C4-2B (cell line): ENCODE results near the gene WNT2.

ENCODE experiments used
- H3K27ac ChIP-seq: fragments of 450-650 bp; 2 replicates; pipeline ENCODE4 v1.5.1; 2017
- ZFX ChIP-seq: fragments of 450-650 bp; IDR thresholded peaks from 2 replicates; pipeline ENCODE4 v1.6.1; 2017
- TF ChIP-seq, protein P1 (sequence below): fragments of 450-650 bp; conservative IDR thresholded peaks from 2 replicates; pipeline ENCODE4 v1.5.1; 2017; ENCODE audit warnings: mild to moderate bottlenecking

Gene WNT2

DNA sequence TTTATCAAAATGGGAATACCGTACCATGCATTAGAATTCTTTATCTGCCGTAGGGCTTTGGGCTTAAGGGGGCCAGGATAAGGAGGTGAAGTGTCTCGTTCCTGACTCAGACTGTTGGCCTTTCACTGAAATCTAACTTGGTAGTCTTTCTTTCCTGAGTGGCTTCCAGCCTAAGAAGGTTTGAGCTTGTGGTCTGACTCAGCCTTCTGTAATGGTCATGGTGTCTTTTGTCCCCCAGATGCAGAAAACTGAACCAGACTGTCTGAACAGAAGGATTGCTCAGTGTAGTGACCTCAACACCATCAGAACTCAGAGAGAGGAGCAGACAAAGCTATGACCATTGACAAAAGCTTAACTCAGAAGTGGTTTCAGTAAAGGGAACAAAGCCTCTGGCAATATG lies 39.5 kb downstream of the WNT2 start:
- no peak overlapping the region for H3K27ac ChIP-seq
- TF ChIP-seq, protein P1, sequence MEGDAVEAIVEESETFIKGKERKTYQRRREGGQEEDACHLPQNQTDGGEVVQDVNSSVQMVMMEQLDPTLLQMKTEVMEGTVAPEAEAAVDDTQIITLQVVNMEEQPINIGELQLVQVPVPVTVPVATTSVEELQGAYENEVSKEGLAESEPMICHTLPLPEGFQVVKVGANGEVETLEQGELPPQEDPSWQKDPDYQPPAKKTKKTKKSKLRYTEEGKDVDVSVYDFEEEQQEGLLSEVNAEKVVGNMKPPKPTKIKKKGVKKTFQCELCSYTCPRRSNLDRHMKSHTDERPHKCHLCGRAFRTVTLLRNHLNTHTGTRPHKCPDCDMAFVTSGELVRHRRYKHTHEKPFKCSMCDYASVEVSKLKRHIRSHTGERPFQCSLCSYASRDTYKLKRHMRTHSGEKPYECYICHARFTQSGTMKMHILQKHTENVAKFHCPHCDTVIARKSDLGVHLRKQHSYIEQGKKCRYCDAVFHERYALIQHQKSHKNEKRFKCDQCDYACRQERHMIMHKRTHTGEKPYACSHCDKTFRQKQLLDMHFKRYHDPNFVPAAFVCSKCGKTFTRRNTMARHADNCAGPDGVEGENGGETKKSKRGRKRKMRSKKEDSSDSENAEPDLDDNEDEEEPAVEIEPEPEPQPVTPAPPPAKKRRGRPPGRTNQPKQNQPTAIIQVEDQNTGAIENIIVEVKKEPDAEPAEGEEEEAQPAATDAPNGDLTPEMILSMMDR = no peak

DNA sequence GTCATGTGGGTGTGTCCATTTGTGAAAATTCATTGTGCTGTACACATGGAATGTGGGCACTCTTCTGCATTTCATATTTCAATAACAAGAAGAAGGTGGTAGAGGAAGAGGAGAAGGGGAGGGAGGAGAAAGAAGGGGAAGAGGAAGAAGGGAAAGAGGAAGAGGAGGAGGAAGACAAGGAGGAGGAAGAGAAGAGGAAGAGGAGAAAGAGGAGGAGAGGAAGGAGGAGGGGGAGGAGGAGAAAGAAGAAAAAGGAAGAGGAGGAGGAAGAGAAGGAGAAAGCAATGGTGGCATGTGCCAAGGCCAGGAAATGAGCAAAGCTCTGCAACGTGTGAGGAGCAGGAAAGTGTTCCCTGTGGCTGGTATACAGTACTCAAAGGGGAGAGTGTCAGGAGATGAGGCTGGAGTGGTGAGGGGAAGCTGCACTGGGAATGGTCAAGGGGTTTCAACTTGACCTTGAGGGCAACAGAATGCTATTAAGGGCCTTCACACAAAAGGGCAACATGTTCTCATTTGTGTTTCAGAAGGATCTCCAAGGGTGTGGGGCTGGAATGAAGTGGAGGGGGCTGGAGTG lies 40.5 kb downstream of the WNT2 start:
- TF ChIP-seq, protein P1 = no peak
- TF ChIP-seq ZFX = no peak
- no peak overlapping the region for H3K27ac ChIP-seq

GRCh38 chr7:117281562-117281961 lies 41.3 kb downstream of the WNT2 start:
- no peak for TF ChIP-seq ZFX
- TF ChIP-seq, protein P1 = no peak

GRCh38 chr7:117279931-117280557 lies 42.8 kb downstream of the WNT2 start:
- TF ChIP-seq ZFX = no peak
- TF ChIP-seq, protein P1 = no peak
- H3K27ac ChIP-seq = peak overlapping the region; percentile 33

More at GRCh38 chr7:117281562-117281961, 41.3 kb downstream of the WNT2 start:
- H3K27ac ChIP-seq = no peak overlapping the region

GRCh38 chr7:117279203-117279602 lies 43.7 kb downstream of the WNT2 start:
- no peak overlapping the region for H3K27ac ChIP-seq

DNA sequence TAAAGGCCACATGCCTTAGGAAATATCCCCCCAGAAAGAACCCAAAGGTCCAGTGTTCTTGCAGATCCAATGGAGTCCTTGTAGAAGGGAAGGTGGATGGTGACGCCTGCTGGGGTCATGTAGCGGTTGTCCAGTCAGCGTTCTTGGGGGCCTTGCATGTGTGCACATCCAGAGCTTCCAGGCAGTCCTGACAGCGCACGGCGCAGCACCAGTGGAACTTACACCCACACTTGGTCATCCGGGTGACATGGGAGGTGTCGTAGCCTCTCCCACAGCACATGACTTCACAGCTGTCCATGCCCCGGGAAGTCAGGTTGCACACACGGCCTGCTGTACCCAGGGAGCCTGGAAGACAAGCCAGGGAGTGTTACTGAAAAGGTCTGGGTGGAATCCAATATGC lies 44.8 kb downstream of the WNT2 start:
- H3K27ac ChIP-seq = no peak overlapping the region
- TF ChIP-seq ZFX = no peak
- TF ChIP-seq, protein P1 = no peak

More at GRCh38 chr7:117279203-117279602, 43.7 kb downstream of the WNT2 start:
- TF ChIP-seq, protein P1 = no peak
- TF ChIP-seq ZFX = no peak

DNA sequence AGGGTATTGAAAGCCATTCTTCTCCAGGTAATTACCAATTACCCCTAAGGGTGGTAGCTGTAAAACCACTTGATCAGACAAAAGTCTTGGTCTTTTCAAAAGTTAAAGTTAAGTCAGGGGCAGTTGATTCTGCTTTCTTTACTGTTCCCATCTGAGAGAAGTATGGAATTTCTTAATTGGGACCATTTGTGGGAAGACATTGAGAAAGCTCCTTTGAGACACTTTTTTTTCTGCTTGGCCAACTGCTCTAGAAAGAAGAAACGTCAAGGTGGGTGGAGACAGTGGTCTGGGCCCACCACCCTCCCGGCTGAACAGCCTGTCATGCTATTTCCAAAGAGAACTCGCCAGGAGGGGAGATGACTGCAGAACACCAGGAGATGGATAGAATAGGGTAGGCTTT lies 45.3 kb downstream of the WNT2 start:
- TF ChIP-seq, protein P1 = no peak
- TF ChIP-seq ZFX = no peak
- H3K27ac ChIP-seq = no peak overlapping the region
